SK-N-SH (cell line): ENCODE measurements around the gene STH. TPM values are rescaled to one million over a fixed set of nuclear protein-coding genes. Genes with fewer than 3 reads are reported as not detected.

ENCODE experiments used
- CTCF ChIA-PET: fragments of 300-600, 350-600 bp; formaldehyde crosslinking; extraction: SDS; loops from one replicate; lab custom pipeline; 2021; lab: Yijun Ruan, JAX
- POLR2A ChIA-PET: fragments of 350-600 bp; sonication (Branson Sonifier 250); formaldehyde crosslinking; extraction: SDS; loops from one replicate; lab custom pipeline; 2020; ENCODE audit warnings: antibody characterized with exemption, inconsistent platforms; lab: Yijun Ruan, JAX
- DNase-seq: peaks from one replicate; pipeline ENCODE4 v3.0.0; 2012
- H2AFZ ChIP-seq: fragments of 200-600 bp; sonication (generic); 2 replicates; pipeline ENCODE4 v1.8.1; 2016; ENCODE audit warnings: antibody characterized with exemption, mild to moderate bottlenecking, low read depth
- H3F3A ChIP-seq: fragments of 200-600 bp; sonication (generic); replicated peaks from 2 replicates; pipeline ENCODE3; 2016; ENCODE audit warnings: antibody characterized with exemption, mild to moderate bottlenecking; ENCODE audit not compliant: insufficient read depth
- H3K27ac ChIP-seq, 2 experiments: fragments of 200-500 bp in 1 of 2; fragments of 200-600 bp in 1 of 2; sonication (Bioruptor generic) in 1 of 2; sonication (generic), shearing (Covaris generic) in 1 of 2; 2 replicates each; pipeline versions ENCODE4 v1.5.1 to v1.6.1; 2014 to 2016; ENCODE audit warnings: low read depth in 2 of 2, inconsistent platforms in 1 of 2, low read length in 1 of 2, mild to moderate bottlenecking in 1 of 2, mixed read lengths in 1 of 2
- H3K27me3 ChIP-seq: fragments of 200-600 bp; sonication (generic), shearing (Covaris generic); 2 replicates; pipeline ENCODE4 v1.6.1; 2016; ENCODE audit warnings: mixed run types; ENCODE audit not compliant: insufficient read depth
- H3K36me3 ChIP-seq, 2 experiments: fragments of 200-500 bp in 1 of 2; fragments of 200-600 bp in 1 of 2; sonication (Bioruptor generic) in 1 of 2; sonication (generic) in 1 of 2; replicated peaks in 1 of 2; 2 replicates each; pipeline versions ENCODE3 to v1.5.1; 2014 to 2016; ENCODE audit warnings: low read length in 1 of 2, mild to moderate bottlenecking in 1 of 2; ENCODE audit not compliant: insufficient read depth in 2 of 2, control insufficient read depth in 1 of 2
- H3K4me1 ChIP-seq, 2 experiments: fragments of 200-500 bp in 1 of 2; fragments of 200-600 bp in 1 of 2; sonication (Bioruptor generic) in 1 of 2; sonication (generic), shearing (Covaris generic) in 1 of 2; 2 replicates each; pipeline versions ENCODE4 v1.5.1 to v1.6.1; 2014 to 2016; ENCODE audit warnings: low read depth in 1 of 2, low read length in 1 of 2, mixed run types in 1 of 2; ENCODE audit not compliant: insufficient read depth in 2 of 2, control insufficient read depth in 1 of 2
- H3K4me2 ChIP-seq: fragments of 200-600 bp; sonication (generic), shearing (Covaris generic); 2 replicates; pipeline ENCODE4 v1.6.1; 2017; ENCODE audit warnings: mixed run types
- H3K4me3 ChIP-seq, 2 experiments: fragments of 200-500 bp in 1 of 2; fragments of 200-600 bp in 1 of 2; sonication (Bioruptor generic) in 1 of 2; sonication (generic), shearing (Covaris generic) in 1 of 2; 2 replicates each; pipeline versions ENCODE4 v1.5.1 to v1.8.1; 2014 to 2016; ENCODE audit warnings: low read depth in 2 of 2, inconsistent platforms in 1 of 2, low read length in 1 of 2, mild to moderate bottlenecking in 1 of 2, mixed read lengths in 1 of 2, moderate library complexity in 1 of 2
- H3K79me2 ChIP-seq: fragments of 200-600 bp; sonication (generic); 2 replicates; pipeline ENCODE4 v1.8.1; 2017; ENCODE audit warnings: mild to moderate bottlenecking; ENCODE audit not compliant: insufficient read depth
- H3K9ac ChIP-seq: fragments of 200-600 bp; sonication (generic); 2 replicates; pipeline ENCODE4 v1.6.1; 2017; ENCODE audit warnings: mixed run types
- H3K9me2 ChIP-seq: fragments of 200-600 bp; sonication (generic); 2 replicates; pipeline ENCODE4 v1.6.1; 2017; ENCODE audit warnings: mixed run types
- H3K9me3 ChIP-seq: fragments of 200-600 bp; sonication (generic); 2 replicates; pipeline ENCODE4 v1.6.1; 2017; ENCODE audit warnings: mixed run types, mild to moderate bottlenecking, moderate library complexity
- H4K20me1 ChIP-seq: fragments of 200-600 bp; sonication (generic); 2 replicates; pipeline ENCODE4 v1.6.1; 2017; ENCODE audit warnings: mild to moderate bottlenecking, mixed run types; ENCODE audit not compliant: insufficient read depth
- CHD2 ChIP-seq: fragments of 150-350 bp; IDR thresholded peaks from 2 replicates; pipeline ENCODE4 v1.6.1; 2018; ENCODE audit warnings: low read length; ENCODE audit not compliant: partially characterized antibody
- CTCF ChIP-seq: fragments of 200-600 bp; sonication (generic); IDR thresholded peaks from 2 replicates; pipeline ENCODE4 v1.6.1; 2017; ENCODE audit warnings: antibody characterized with exemption, mild to moderate bottlenecking, moderate library complexity
- ELF1 ChIP-seq: IDR thresholded peaks from 2 replicates; pipeline ENCODE4 v1.4.0; 2012
- EZH2phosphoT487 ChIP-seq: fragments of 200-600 bp; sonication (generic); IDR thresholded peaks from 2 replicates; pipeline ENCODE4 v1.6.1; 2017; ENCODE audit warnings: low read depth, mixed run types, mild to moderate bottlenecking, antibody characterized with exemption, moderate library complexity, borderline replicate concordance
- FOSL2 ChIP-seq: IDR thresholded peaks from 2 replicates; pipeline ENCODE4 v1.4.0; 2012; ENCODE audit warnings: low read depth, mild to moderate bottlenecking, moderate library complexity, borderline replicate concordance
- FOXM1 ChIP-seq: IDR thresholded peaks from 2 replicates; pipeline ENCODE4 v1.4.0; 2012; ENCODE audit warnings: low read depth, mild to moderate bottlenecking
- GABPA ChIP-seq: IDR thresholded peaks from 2 replicates; pipeline ENCODE4 v1.4.0; 2012; ENCODE audit warnings: low read depth, mild to moderate bottlenecking
- GATA2 ChIP-seq: sonication (generic); formaldehyde crosslinking; IDR thresholded peaks from 2 replicates; pipeline ENCODE4 v1.5.0; 2020; ENCODE audit warnings: mild to moderate bottlenecking, missing genetic modification reagents
- NRF1 ChIP-seq: IDR thresholded peaks from 2 replicates; pipeline ENCODE4 v1.6.1; 2012; ENCODE audit warnings: low read depth, mild to moderate bottlenecking, low read length
- RXRA ChIP-seq: IDR thresholded peaks from 2 replicates; pipeline ENCODE4 v1.4.0; 2012; ENCODE audit warnings: low read depth, mild to moderate bottlenecking, borderline replicate concordance
- TAF1 ChIP-seq: IDR thresholded peaks from 2 replicates; pipeline ENCODE4 v1.6.1; 2012; ENCODE audit warnings: low read depth, mild to moderate bottlenecking, low read length, moderate library complexity, borderline replicate concordance
- USF1 ChIP-seq: IDR thresholded peaks from 2 replicates; pipeline ENCODE4 v1.4.0; 2012; ENCODE audit warnings: low read depth, borderline replicate concordance
- YY1 ChIP-seq: IDR thresholded peaks from 2 replicates; pipeline ENCODE4 v1.4.0; 2012; ENCODE audit warnings: low read depth, mild to moderate bottlenecking
- WGBS: methylation state at CpG from one replicate; pipeline ENCODE4 v1.1.6; 2017; ENCODE audit warnings: low lambda C conversion rate; 5-methylcytosine and 5-hydroxymethylcytosine counted together
- polyA plus RNA-seq, 3 experiments: library from polyadenylated mRNA; depleted of rRNA; stranded (reverse); fragments of >200 nt; gene quantifications; 2 replicates each; pipeline ENCODE4 v1.2.3, GENCODE V29; 2012

The STH gene
- polyA plus RNA-seq, 1 of the 3 experiments (the other 2 are of a cell fraction): not detected

DNA sequence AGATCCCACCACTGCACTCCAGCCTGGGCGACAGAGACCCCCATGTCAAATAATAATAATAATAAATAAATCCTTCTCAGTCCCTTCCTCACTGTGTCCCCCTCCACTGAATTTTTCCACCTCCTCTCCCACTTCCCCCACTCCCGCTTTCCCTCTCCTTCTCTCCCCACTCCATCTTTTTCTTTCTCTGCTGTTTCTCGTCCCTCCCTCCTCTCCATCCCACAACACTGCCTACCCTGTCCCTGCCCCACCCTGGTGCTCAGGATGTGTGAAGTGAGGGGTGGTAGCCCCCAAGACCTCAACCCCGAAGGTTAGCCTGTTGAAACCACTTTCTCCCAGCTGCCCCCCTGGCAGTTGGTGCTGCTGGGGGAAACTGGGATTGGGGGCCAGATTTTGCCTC is 34.4 kb upstream of the STH start:
- Histone ChIP-seq H2AFZ (no peak overlapping the region), H3K4me2 (no peak overlapping the region), H3K36me3 (no peaks in the 10 kb centered on the region), H3K4me1 (no peaks in the 10 kb centered on the region; a peak in 1 of 4 replicates), H3K9ac (no peak overlapping the region), H3K9me2 (no peaks in the 10 kb centered on the region), H3K27me3 (peaks cover 37% of the 10 kb centered on the region), H4K20me1 (no peaks in the 10 kb centered on the region), H3K27ac (no peak overlapping the region), H3K9me3 (no peaks in the 10 kb centered on the region), H3F3A (no peaks in the 10 kb centered on the region), H3K4me3 (no peak overlapping the region), H3K79me2 (no peaks in the 10 kb centered on the region)
- TF ChIP-seq FOSL2 (no peak), RXRA (no peak), USF1 (no peak), TAF1 (no peak), GATA2 (CRISPR knock-in tag) (no peak), FOXM1 (no peak), YY1 (no peak), EZH2phosphoT487 (no peak), NRF1 (no peak)
- DNase-seq: no peak
- ChIA-PET CTCF (interaction anchor here (1.1 kb wide), 1 partner anchor 38 kb away, joined by 4 read pairs; no protein-coding TSS in a partner anchor), POLR2A (no interaction called here)
- 52% methylated on average over 4 of the region's 4 CpGs for WGBS

- H3K4me1 ChIP-seq: no peaks in the 10 kb centered on the region; a peak in 1 of 4 replicates
- CTCF ChIA-PET: interaction anchor here (0.8 to 2.0 kb wide), 3 partner anchors 12 to 321 kb away, joined by 3 to 5 read pairs (median 3); partner anchors contain the start of gene MAPT
- H3K4me2 ChIP-seq: no peak overlapping the region
- no peaks in the 10 kb centered on the region for H3K36me3 ChIP-seq
- H3K27ac ChIP-seq: no peak overlapping the region
- no peak overlapping the region for H3K4me3 ChIP-seq
- peaks cover 37% of the 10 kb centered on the region for H3K27me3 ChIP-seq
- H3K9me2 ChIP-seq: no peaks in the 10 kb centered on the region
- H3K9ac ChIP-seq: no peak overlapping the region
- no peak for DNase-seq
- no peaks in the 10 kb centered on the region for H3K9me3 ChIP-seq
- H3K79me2 ChIP-seq: no peaks in the 10 kb centered on the region
- WGBS: 76% methylated on average over 4 of the region's 4 CpGs
- no peaks in the 10 kb centered on the region for H3F3A ChIP-seq
- TF ChIP-seq ELF1: no peak
- TF ChIP-seq GABPA: no peak
- TF ChIP-seq TAF1: no peak
- TF ChIP-seq CTCF: no peak
- TF ChIP-seq USF1: no peak
- no peak for TF ChIP-seq CHD2
- no peak for TF ChIP-seq FOSL2
- TF ChIP-seq, all 33 proteins: peak for 0
- Histone ChIP-seq H2AFZ (no peak overlapping the region), H4K20me1 (no peaks in the 10 kb centered on the region)
- POLR2A ChIA-PET: no interaction called here
Observed at GRCh38 chr17:45965812-45966211, 33.2 kb upstream of the STH start.
